ENCODE results near the gene MAP2K5.

The MAP2K5 gene

DNA sequence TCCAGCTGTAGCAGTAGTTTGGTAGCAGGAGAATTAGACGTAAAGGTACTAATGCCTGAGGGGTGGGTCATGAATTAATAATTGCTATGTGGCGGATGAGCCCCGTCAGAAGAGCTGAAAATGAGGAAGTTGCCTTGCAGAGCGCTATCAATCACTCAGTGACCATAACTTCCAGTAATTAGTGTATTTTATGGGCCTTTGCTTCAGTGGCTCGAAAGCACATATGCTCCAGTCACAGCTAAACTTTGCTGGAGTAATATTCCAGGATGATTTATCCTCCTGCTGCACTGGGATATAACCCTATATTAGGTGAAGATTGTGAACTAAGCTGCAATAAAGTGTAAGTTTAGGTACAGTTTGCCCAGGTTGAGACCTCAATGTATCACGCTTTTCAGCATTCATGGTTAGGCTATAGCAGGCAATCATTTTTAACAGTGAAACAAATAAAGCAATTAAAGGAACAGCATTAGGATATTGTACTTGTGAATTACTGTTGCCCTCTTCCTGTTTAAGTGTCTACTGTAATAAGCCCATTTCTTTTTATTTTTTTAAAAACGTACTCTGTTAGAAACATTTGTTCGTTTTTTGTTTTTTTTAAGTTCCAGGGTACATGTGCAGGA lies 178.2 kb downstream of the MAP2K5 start:
- CTCF ChIA-PET, result interaction anchor here (1.4 to 1.8 kb wide), 2 partner anchors 17 to 19 kb away, joined by 3 to 4 read pairs; no protein-coding TSS in a partner anchor
- POLR2A ChIA-PET, result no interaction called here
- DNase-seq (ENCODE audit: extremely low spot score), result peak; percentile 14
- TF ChIP-seq, protein P1, sequence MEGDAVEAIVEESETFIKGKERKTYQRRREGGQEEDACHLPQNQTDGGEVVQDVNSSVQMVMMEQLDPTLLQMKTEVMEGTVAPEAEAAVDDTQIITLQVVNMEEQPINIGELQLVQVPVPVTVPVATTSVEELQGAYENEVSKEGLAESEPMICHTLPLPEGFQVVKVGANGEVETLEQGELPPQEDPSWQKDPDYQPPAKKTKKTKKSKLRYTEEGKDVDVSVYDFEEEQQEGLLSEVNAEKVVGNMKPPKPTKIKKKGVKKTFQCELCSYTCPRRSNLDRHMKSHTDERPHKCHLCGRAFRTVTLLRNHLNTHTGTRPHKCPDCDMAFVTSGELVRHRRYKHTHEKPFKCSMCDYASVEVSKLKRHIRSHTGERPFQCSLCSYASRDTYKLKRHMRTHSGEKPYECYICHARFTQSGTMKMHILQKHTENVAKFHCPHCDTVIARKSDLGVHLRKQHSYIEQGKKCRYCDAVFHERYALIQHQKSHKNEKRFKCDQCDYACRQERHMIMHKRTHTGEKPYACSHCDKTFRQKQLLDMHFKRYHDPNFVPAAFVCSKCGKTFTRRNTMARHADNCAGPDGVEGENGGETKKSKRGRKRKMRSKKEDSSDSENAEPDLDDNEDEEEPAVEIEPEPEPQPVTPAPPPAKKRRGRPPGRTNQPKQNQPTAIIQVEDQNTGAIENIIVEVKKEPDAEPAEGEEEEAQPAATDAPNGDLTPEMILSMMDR (IDR thresholded peaks at IDR 0.05; ENCODE audit: control extremely low read depth, extremely low read depth, low read depth, missing control alignments), result no peak

DNA sequence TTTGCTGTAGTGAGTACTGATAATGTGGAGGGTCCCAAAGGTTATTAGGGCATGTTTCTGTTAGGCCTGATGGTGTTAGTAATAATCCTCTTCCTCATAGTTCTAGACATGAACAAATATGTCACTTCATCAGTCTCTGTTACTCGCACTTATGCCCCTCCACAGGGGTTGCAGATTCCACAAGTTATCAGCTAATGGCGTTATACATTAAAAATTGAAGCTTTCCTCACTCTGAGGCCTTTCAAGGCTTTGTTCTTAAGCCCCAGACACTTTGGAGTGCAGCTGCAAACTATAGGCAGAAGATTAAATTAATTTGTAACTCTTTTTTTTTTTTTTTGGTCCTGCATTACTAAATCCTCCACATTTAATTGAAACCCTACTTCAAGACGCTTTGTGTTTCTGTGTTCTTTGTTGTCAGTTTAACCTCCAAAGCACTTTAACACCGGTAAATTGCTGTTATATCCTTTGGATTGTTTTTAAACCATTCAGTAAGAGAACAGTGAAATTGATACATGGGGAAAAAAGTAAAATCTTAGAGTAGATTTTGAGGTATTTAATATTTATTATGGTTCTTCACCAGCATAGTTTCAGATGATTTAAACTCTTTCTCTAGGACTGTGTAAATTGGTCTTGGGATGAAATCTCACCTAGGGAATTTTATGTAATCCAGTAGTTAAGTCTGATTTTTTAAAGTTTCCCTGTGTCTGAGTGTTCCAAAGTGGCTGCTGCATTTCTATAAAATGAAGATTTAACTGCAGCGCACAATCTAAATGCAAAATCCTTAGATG lies 179.7 kb downstream of the MAP2K5 start:
- DNase-seq (ENCODE audit: extremely low spot score), result no peak
- ChIA-PET POLR2A (no interaction called here), CTCF (no interaction called here)
- TF ChIP-seq, protein P1 (IDR thresholded peaks at IDR 0.05; ENCODE audit: control extremely low read depth, extremely low read depth, low read depth, missing control alignments), result no peak

DNA sequence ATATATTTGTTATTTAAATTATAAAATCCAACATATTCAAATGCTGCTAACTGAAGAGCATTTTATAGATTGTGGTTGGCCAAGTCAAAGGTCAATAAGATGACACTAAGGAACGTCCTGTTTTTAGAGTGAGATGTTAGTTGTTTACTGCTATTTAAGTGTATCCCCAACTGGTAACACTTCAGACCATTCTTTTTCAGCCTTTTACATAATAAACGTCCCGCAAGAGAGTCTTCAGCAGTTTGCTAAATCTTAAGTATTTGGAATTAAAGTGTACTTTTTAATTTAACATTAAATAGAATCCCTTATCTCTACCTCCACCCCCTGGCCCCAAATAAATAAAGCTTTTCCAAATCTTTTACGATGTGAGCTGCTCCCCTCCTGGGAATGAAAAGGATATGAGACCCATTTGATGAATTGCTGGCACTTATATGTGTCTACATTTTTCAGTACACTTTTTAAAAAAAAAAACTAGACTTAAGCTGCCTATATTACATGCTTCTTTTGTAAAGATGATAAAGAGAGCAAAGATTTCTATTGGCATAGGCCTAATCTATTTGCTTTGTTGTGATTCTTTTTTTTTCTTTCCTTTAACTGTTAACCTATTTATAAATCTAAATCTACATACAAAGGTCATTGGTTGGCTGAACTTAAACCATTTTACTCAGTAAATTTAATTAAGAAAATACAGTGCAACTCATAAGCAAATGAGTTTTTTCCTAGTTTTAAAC lies 181.0 kb downstream of the MAP2K5 start:
- ChIA-PET CTCF (interaction anchor here (1.1 kb wide), 1 partner anchor 10 kb away, joined by 3 read pairs; no protein-coding TSS in a partner anchor), POLR2A (no interaction called here)
- TF ChIP-seq, protein P1 (IDR thresholded peaks at IDR 0.05; ENCODE audit: control extremely low read depth, extremely low read depth, low read depth, missing control alignments), result no peak
- DNase-seq (ENCODE audit: extremely low spot score), result no peak

DNA sequence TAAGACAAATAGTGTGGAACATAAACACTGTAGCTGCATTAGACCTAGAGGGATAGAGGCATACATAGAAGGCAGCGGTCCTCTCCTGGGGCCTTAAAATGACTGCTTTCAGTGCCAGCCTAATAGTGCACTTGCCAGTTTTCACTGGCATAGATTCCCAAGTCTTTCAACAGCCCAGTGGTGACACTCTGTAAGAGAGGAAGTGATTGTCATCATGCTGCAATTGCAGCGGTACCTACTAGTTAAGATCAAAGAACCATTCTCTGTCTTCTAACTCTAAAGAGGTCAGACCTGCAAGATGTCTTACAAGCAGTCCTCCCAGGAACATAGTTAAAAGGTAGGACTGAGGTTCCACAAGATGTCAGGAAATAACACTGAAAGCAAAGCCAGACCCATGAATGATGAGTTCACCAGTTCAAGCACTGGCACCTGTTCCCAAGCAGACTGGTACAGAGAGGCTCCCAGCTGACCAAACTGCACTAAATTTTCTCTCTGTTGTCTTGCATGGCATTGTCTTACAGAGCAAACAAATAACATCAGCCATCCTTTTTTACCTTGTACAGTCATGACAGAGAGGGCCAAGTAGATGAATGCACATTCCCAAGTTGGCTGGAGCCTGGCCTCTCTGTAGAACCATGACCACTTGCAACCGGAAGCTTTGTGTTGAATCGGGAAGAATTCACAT lies 182.3 kb downstream of the MAP2K5 start:
- no peak for DNase-seq (ENCODE audit: extremely low spot score)
- TF ChIP-seq, protein P1 (IDR thresholded peaks at IDR 0.05; ENCODE audit: control extremely low read depth, extremely low read depth, low read depth, missing control alignments), result no peak
- POLR2A ChIA-PET, result no interaction called here
- CTCF ChIA-PET, result interaction anchor here (1.5 kb wide), 1 partner anchor 11 kb away, joined by 3 read pairs; no protein-coding TSS in a partner anchor

DNA sequence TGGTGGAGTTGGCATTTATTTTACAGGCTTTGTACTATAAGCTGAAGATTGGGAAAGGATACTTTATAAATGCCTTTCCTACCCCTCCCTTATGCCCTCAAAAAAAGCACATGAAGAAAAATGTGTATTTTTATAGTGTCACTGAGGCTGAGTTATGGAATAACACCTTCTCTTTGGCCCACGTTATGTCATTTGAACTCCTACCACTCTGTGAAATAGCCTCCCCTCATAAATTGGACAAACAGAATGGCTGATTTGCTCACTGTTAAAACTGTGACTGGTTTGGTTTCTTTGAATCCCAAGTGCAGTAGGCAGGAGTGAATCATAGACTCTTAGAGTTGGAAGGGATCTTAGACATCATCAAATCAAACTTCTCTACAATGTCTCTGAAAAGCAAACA lies 187.6 kb downstream of the MAP2K5 start:
- ChIA-PET CTCF (no interaction called here), POLR2A (no interaction called here)
- TF ChIP-seq, protein P1 (IDR thresholded peaks at IDR 0.05; ENCODE audit: control extremely low read depth, extremely low read depth, low read depth, missing control alignments), result no peak
- DNase-seq (ENCODE audit: extremely low spot score), result no peak

DNA sequence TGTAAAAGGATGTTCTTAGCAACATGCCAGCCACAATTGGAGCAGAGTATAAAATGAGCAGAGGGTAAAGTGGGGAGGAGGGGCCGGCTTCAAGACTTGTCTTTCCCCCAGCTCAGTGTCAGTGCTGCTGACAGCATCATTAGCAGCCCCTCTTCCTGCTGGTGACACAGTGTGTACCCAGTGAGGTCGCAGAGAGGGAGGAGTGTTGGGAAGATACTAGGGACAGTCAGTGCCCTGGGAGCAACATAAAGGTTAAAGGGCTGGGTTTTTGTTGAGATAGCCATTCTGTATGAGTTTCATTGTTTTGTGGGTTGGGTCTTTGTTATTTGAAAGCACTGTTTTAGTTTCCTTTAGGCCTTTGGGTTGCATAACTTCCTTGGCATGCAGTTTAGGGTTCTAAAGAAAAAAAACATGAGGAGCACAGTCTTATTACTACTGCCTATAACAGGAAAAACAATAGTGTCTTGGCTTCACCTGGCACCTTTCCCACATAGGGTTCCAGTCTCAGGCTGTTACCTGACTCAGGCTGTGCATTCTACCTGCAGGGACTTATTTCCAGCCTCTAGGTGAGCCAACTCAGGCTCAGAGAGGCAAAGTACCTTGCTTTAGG lies 188.7 kb downstream of the MAP2K5 start:
- ChIA-PET CTCF (no interaction called here), POLR2A (no interaction called here)
- TF ChIP-seq, protein P1 (IDR thresholded peaks at IDR 0.05; ENCODE audit: control extremely low read depth, extremely low read depth, low read depth, missing control alignments), result no peak
- no peak for DNase-seq (ENCODE audit: extremely low spot score)
